ENCODE data around the gene CDCP1. TPM values are rescaled to one million over a fixed set of nuclear protein-coding genes. Genes with fewer than 3 reads are reported as not detected.

Gene CDCP1
- total RNA-seq, 4 donors from 2014 or later = 41.6 to 64.6 (median 53.4) TPM

- no peak for TF ChIP-seq POLR2AphosphoS5 (IDR thresholded peaks at IDR 0.05)
- no peak for TF ChIP-seq POLR2A (IDR thresholded peaks at IDR 0.05)
- no peaks in the 10 kb centered on the region for H3K36me3 ChIP-seq
Observed at GRCh38 chr3:45163481-45163880, 17.3 kb upstream of the CDCP1 start.

DNA sequence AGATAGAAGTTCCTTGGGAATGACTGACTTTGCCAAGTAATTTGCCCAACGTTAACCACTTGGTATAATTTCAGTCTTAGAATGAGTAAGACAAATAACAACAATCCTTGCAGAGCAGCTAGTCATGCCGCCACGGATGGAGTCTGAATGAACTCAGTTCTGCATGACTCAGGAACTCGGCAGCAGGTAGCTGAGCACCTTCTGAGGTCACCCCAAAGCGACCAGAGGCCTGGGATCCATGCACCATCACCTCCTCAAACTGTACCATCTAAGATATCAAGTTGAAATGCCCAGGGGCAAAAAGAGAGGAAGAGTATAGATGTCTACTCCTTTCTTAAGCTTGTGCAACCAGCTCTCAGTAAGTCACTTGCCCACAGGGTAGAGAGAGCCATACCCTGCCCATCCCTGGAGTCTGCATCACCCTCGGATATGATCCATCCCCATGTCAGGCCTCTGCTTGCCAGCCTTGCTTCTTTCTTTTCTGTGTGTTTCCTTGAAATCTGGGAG is 8.5 kb upstream of the CDCP1 start:
- H3K9me3 ChIP-seq = peaks cover 5 to 8% of the 10 kb centered on the region in 2 donors
- no peak overlapping the region for H3K4me3 ChIP-seq
- H3K36me3 ChIP-seq = no peaks in the 10 kb centered on the region
- H3K27ac ChIP-seq = no peak overlapping the region
- H3K27me3 ChIP-seq = no peaks in the 10 kb centered on the region
- in situ Hi-C loops (cut with MboI; ENCODE audit: low pct_ligation_motif_present in 1 of 4, low pct_unique_long_range_greater_than_20kb in 1 of 4, low sequenced_read_pairs in 3 of 4) (no loop called here), intact Hi-C loops (cut with DNase I; ENCODE audit: low total_unique reads) (no loop called here)
- TF ChIP-seq POLR2A (IDR thresholded peaks at IDR 0.05) = no peak
- no peak for TF ChIP-seq EP300 (IDR thresholded peaks at IDR 0.05; ENCODE audit: low read depth)
- no peak for TF ChIP-seq POLR2AphosphoS5 (IDR thresholded peaks at IDR 0.05)
- TF ChIP-seq, protein P1, sequence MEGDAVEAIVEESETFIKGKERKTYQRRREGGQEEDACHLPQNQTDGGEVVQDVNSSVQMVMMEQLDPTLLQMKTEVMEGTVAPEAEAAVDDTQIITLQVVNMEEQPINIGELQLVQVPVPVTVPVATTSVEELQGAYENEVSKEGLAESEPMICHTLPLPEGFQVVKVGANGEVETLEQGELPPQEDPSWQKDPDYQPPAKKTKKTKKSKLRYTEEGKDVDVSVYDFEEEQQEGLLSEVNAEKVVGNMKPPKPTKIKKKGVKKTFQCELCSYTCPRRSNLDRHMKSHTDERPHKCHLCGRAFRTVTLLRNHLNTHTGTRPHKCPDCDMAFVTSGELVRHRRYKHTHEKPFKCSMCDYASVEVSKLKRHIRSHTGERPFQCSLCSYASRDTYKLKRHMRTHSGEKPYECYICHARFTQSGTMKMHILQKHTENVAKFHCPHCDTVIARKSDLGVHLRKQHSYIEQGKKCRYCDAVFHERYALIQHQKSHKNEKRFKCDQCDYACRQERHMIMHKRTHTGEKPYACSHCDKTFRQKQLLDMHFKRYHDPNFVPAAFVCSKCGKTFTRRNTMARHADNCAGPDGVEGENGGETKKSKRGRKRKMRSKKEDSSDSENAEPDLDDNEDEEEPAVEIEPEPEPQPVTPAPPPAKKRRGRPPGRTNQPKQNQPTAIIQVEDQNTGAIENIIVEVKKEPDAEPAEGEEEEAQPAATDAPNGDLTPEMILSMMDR (IDR thresholded peaks at IDR 0.05) = no peak
- 33 to 82% methylated on average over 1 to 6 of the region's 6 CpGs for WGBS, 2 donors (ENCODE audit: low coverage in 1 of 2)
- DNase-seq = no peak
- no peaks in the 10 kb centered on the region for H3K4me1 ChIP-seq

More at GRCh38 chr3:45163481-45163880, 17.3 kb upstream of the CDCP1 start:
- WGBS, 2 donors (ENCODE audit: low coverage in 1 of 2) = 54% methylated on average over 6 of the region's 6 CpGs; no CpG with 5 or more reads in 1 of the 2 donors
- Histone ChIP-seq H3K4me1 (peaks cover 0 to 21% (median 12%) of the 10 kb centered on the region in 4 donors), H3K27me3 (no peaks in the 10 kb centered on the region), H3K27ac (no peak overlapping the region), H3K9me3 (no peaks in the 10 kb centered on the region), H3K4me3 (no peak overlapping the region)
- no peak for DNase-seq
- intact Hi-C loops (cut with DNase I; ENCODE audit: low total_unique reads) (no loop called here), in situ Hi-C loops (cut with MboI; ENCODE audit: low pct_ligation_motif_present in 1 of 4, low pct_unique_long_range_greater_than_20kb in 1 of 4, low sequenced_read_pairs in 3 of 4) (no loop called here)

DNA sequence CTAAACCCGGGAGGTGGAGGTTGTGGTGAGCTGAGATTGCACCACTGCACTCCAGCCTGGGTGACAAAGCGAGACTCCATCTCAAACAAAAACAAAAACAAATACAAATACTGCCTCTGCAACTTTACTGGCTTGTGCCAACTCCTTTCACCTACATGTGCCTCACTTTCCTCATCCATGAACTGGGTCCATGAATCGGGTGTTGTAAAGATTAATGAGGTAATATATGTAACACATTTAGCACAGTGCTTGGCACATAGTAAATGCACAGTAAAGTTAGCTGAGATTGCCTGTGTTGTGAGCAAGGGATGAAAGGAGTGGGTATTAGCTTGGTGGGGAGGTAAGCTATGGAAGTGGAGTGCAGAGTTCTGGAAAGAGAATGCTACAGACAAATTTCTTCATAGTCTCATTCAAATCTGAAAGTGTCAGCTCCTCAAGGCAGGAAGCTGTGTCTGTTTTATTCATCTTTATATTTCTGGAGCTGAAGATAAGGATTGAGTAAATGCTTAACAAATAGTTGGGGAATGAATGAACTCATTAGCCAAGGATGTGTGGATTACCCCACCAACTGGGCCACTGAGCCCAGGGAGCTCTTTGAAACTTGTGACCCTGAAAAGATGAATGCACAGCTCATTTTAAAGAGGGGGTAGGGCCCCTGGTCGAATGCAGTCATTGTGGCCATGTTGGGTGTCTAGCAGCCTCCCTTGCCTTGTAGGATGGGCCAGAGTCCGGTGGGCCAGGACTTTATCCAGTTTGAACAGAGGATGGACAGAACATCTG is 7.7 kb upstream of the CDCP1 start:
- in situ Hi-C loops (cut with MboI; ENCODE audit: low pct_ligation_motif_present in 1 of 4, low pct_unique_long_range_greater_than_20kb in 1 of 4, low sequenced_read_pairs in 3 of 4) = no loop called here
- 59 to 80% methylated on average over 1 to 5 of the region's 5 CpGs for WGBS, 2 donors (ENCODE audit: low coverage in 1 of 2)
- Histone ChIP-seq H3K4me3 (no peak overlapping the region), H3K27ac (no peak overlapping the region), H3K27me3 (no peaks in the 10 kb centered on the region), H3K9me3 (peaks cover 5 to 8% of the 10 kb centered on the region in 2 donors), H3K4me1 (no peaks in the 10 kb centered on the region), H3K36me3 (no peaks in the 10 kb centered on the region)
- TF ChIP-seq POLR2A (IDR thresholded peaks at IDR 0.05) = no peak
- no peak for TF ChIP-seq EP300 (IDR thresholded peaks at IDR 0.05; ENCODE audit: low read depth)
- no peak for TF ChIP-seq POLR2AphosphoS5 (IDR thresholded peaks at IDR 0.05)
- TF ChIP-seq, protein P1 (IDR thresholded peaks at IDR 0.05) = no peak
- no peak for DNase-seq
- intact Hi-C loops (cut with DNase I; ENCODE audit: low total_unique reads) = no loop called here

GRCh38 chr3:45152307-45152706 is 6.1 kb upstream of the CDCP1 start:
- DNase-seq = no peak
- in situ Hi-C loops (cut with MboI; ENCODE audit: low pct_ligation_motif_present in 1 of 4, low pct_unique_long_range_greater_than_20kb in 1 of 4, low sequenced_read_pairs in 3 of 4) = no loop called here
- 49 to 92% methylated on average over 1 of the region's 1 CpG for WGBS, 2 donors (ENCODE audit: low coverage in 1 of 2)

More at GRCh38 chr3:45152307-45152706, 6.1 kb upstream of the CDCP1 start:
- TF ChIP-seq, protein P1 (IDR thresholded peaks at IDR 0.05) = no peak
- TF ChIP-seq POLR2AphosphoS5 (IDR thresholded peaks at IDR 0.05) (no peak), EP300 (IDR thresholded peaks at IDR 0.05; ENCODE audit: low read depth) (no peak), POLR2A (IDR thresholded peaks at IDR 0.05) (no peak)
- no peak overlapping the region for H3K27ac ChIP-seq
- H3K4me1 ChIP-seq = no peaks in the 10 kb centered on the region
- H3K9me3 ChIP-seq = peaks cover 5 to 8% of the 10 kb centered on the region in 2 donors
- H3K36me3 ChIP-seq = no peaks in the 10 kb centered on the region
- no peak overlapping the region for H3K4me3 ChIP-seq
- H3K27me3 ChIP-seq = no peaks in the 10 kb centered on the region
- intact Hi-C loops (cut with DNase I; ENCODE audit: low total_unique reads) = no loop called here

Data from transverse colon (tissue), 4 donors.